PFSK-1 (cell line): ENCODE data around the gene FN1.

ENCODE experiments used
- POLR2AphosphoS5 ChIP-seq: IDR thresholded peaks from 2 replicates; pipeline ENCODE4 v1.6.1; 2012; ENCODE audit warnings: low read depth, mild to moderate bottlenecking, control low read depth, low read length, moderate library complexity
- TAF1 ChIP-seq: IDR thresholded peaks from 2 replicates; pipeline ENCODE4 v1.6.1; 2012; ENCODE audit warnings: low read length, control low read depth, borderline replicate concordance; ENCODE audit not compliant: insufficient read depth
- TF ChIP-seq, protein P1 (sequence below), 2 experiments: IDR thresholded peaks; 2 replicates each; pipeline versions ENCODE4 v1.6.1 to v1.8.0; 2011 to 2012; ENCODE audit warnings: low read depth in 2 of 2, low read length in 2 of 2, control low read depth in 1 of 2, inconsistent platforms in 1 of 2, mild to moderate bottlenecking in 1 of 2, moderate library complexity in 1 of 2; ENCODE audit not compliant: insufficient read depth in 1 of 2

DNA sequence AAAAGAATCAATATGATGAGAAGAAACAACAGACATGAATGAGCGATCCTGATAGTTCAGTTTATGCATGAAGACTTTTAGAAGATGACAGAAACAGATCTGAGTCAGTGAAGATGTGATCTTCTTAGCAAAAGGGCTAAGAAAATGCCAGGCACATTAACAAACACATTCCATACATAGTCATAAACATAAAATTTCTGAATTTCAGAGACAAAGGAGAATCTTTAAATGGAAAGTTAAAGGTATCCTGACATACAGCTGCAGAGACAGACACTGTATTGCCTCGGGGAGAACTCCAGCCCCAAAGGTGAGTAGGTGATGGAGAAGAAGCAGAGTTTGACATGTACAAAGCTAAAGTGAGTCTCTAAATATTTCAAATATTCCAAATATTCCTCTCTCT, 40.6 kb upstream of the FN1 start:
- TF ChIP-seq POLR2AphosphoS5 (no peak), TAF1 (no peak)
- TF ChIP-seq, protein P1, sequence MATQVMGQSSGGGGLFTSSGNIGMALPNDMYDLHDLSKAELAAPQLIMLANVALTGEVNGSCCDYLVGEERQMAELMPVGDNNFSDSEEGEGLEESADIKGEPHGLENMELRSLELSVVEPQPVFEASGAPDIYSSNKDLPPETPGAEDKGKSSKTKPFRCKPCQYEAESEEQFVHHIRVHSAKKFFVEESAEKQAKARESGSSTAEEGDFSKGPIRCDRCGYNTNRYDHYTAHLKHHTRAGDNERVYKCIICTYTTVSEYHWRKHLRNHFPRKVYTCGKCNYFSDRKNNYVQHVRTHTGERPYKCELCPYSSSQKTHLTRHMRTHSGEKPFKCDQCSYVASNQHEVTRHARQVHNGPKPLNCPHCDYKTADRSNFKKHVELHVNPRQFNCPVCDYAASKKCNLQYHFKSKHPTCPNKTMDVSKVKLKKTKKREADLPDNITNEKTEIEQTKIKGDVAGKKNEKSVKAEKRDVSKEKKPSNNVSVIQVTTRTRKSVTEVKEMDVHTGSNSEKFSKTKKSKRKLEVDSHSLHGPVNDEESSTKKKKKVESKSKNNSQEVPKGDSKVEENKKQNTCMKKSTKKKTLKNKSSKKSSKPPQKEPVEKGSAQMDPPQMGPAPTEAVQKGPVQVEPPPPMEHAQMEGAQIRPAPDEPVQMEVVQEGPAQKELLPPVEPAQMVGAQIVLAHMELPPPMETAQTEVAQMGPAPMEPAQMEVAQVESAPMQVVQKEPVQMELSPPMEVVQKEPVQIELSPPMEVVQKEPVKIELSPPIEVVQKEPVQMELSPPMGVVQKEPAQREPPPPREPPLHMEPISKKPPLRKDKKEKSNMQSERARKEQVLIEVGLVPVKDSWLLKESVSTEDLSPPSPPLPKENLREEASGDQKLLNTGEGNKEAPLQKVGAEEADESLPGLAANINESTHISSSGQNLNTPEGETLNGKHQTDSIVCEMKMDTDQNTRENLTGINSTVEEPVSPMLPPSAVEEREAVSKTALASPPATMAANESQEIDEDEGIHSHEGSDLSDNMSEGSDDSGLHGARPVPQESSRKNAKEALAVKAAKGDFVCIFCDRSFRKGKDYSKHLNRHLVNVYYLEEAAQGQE (IDR thresholded peaks at IDR 0.05; ENCODE audit: insufficient read depth in 1 of 2, low read depth in 2 of 2, low read length in 2 of 2): no peak
